ENCODE results near the gene LTBP2.

The LTBP2 gene

DNA sequence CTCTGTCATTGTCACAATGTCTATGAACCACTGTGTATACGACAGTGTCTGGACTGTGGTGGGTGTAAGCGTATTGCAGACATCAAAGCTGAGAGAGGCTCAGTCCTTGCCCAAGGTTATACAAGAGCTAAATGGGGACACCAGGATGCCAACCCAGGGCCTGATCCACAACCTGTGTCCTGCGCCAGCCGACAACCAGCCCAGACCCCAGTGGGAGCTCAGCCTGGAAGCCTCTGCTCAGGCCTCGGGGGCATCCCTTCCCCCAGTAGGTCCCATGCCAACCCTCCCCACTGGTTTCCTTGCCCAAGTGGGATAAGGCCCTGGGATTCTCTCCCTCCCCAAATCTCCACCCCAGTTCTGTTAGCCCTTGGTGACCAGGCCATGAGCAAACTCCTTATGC is 54.3 kb downstream of the LTBP2 start:
- Histone ChIP-seq H3K27me3 (ENCODE audit: control insufficient read depth, insufficient read depth, low read length) (no peaks in the 10 kb centered on the region), H3K4me1 (ENCODE audit: control insufficient read depth, insufficient read depth, low read length) (peaks cover under 1% of the 10 kb centered on the region), H3K9ac (ENCODE audit: low read length) (no peak overlapping the region), H3K36me3 (ENCODE audit: control insufficient read depth, insufficient read depth, low read length) (no peaks in the 10 kb centered on the region), H3K27ac (ENCODE audit: low read depth, low read length) (no peak overlapping the region), H3K4me3 (ENCODE audit: low read length) (no peak overlapping the region)

DNA sequence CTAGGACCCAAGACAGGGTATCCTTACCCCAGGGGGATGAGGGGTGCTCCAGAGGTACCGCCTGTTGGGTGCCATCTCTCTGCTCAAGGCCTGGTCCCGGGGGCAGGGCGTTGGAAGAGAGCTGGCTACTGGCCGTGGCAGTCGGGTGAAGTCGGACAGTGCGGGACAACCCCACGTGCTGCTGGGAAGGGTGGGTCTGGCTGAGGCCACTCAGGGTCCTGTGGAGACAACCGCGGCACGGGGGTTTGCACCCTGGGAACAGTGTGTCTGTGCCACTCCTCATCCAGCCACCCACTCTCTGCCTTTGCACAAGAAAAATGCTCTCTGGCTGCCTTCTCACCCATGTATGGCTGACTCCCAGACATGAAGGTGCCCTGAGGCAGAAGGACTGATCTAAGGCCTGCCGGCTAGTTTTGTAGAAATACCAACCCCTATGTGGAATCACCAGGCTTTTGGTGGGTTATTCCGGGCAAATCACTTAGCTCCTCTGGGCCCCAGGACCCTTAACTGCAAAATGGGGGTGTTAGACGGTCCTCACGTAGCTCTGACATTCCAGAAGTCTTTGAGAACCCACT is 56.5 kb downstream of the LTBP2 start:
- Histone ChIP-seq H3K27ac (ENCODE audit: low read depth, low read length) (no peak overlapping the region), H3K4me1 (ENCODE audit: control insufficient read depth, insufficient read depth, low read length) (no peaks in the 10 kb centered on the region), H3K27me3 (ENCODE audit: control insufficient read depth, insufficient read depth, low read length) (no peaks in the 10 kb centered on the region), H3K4me3 (ENCODE audit: low read length) (no peak overlapping the region), H3K36me3 (ENCODE audit: control insufficient read depth, insufficient read depth, low read length) (no peaks in the 10 kb centered on the region), H3K9ac (ENCODE audit: low read length) (no peak overlapping the region)

DNA sequence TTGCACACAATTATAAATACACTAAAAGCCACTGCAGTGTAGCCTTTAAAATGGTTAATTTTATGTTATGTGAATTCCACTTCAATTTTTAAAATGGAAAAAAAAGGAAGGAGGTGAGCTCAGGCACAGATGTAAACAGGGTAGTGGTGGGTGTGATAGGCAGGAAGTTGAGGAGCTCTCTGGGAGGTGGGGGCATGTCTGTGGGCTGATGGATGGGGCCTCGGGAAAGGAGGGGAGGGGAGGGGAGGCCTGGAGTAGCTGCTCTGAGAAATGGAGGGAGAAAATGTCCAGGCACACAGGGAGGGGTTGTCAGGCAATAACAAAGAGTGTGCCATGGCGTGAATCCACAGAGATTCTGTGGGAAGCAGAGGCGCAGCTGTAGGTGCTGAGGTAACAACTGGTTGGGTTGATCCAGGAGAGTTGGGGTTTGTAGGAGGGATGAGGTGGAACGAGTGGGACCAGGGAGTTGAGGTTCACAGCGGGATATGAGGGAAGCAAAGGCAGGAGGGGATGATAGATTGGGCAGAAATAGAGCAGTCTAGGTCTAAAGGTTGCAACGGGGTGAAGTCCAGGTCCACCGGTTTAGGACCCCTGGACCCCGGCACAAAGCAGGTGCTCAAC is 57.2 kb downstream of the LTBP2 start:
- no peaks in the 10 kb centered on the region for H3K4me1 ChIP-seq (ENCODE audit: control insufficient read depth, insufficient read depth, low read length)
- H3K27ac ChIP-seq (ENCODE audit: low read depth, low read length) = no peak overlapping the region
- no peaks in the 10 kb centered on the region for H3K27me3 ChIP-seq (ENCODE audit: control insufficient read depth, insufficient read depth, low read length)
- no peak overlapping the region for H3K4me3 ChIP-seq (ENCODE audit: low read length)
- H3K9ac ChIP-seq (ENCODE audit: low read length) = no peak overlapping the region
- H3K36me3 ChIP-seq (ENCODE audit: control insufficient read depth, insufficient read depth, low read length) = no peaks in the 10 kb centered on the region

DNA sequence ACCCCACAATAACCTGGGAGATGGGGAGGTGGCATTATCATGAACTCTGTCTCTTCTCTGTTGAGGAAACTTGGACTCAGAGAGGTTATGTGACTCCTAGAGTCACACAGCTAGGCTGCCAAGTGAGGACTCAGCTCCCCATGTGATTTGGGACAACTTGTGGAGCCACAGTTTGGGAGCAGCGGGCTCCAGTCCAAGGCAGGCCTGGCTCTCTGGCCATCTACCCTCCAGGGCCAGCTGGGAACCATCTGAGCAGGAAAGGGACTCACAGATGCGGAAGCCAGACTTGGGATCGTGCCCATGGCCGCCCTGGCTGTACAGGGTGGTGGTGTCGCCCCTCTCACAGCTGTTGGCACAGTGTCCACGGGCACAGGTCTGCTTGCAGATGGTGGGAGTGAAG is 59.4 kb downstream of the LTBP2 start:
- no peaks in the 10 kb centered on the region for H3K4me1 ChIP-seq (ENCODE audit: control insufficient read depth, insufficient read depth, low read length)
- H3K9ac ChIP-seq (ENCODE audit: low read length) = no peak overlapping the region

DNA sequence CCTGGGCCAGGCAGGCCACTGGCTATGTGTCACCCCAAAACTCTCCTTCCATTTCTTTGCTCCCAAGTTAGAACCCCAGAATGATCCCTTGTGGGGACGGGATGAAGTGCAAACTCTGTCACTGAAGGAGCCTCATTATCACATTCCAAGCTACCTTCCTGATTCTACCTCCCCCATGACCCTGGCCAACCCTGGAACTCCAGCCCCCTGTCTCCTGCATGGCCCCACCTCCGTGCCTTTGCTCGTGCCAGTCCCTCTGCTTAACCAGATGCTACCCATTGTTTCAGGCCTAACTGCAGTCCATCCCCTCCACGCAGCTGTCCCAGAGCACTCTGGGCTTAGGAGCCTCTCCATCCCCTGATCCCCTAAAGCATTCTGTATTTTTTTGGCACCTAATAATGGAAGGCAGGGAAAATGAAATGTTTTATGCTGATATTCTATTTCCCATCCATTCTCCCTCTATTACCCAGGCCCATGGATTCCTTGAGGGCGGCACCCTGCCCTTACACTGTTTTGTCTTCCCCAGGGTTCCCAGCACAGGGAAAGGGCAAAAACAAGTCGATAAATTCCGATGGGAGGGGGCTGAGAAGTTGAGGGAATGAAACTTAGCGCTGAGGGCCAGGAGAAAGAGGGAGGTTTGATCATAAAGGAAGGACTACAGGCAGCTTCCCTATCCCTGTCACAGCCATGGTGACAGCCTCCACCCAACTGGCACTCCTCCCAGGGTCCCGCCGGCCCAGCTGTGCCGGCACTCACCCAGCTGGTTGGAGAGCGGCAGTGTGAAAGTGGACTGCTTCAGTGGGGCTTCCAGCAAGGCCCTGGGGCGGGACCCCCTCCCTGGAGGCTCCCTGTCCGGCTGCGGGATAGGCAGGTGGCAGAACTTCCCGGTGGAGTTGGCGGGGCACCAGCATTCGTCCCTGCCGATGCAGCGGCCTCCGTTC is 60.3 kb downstream of the LTBP2 start:
- Histone ChIP-seq H3K27ac (ENCODE audit: low read depth, low read length) (no peak overlapping the region), H3K9ac (ENCODE audit: low read length) (no peak overlapping the region), H3K4me3 (ENCODE audit: low read length) (no peak overlapping the region), H3K36me3 (ENCODE audit: control insufficient read depth, insufficient read depth, low read length) (no peaks in the 10 kb centered on the region), H3K4me1 (ENCODE audit: control insufficient read depth, insufficient read depth, low read length) (no peaks in the 10 kb centered on the region), H3K27me3 (ENCODE audit: control insufficient read depth, insufficient read depth, low read length) (no peaks in the 10 kb centered on the region)

More for the DNA sequence above, 59.4 kb downstream of the LTBP2 start:
- no peaks in the 10 kb centered on the region for H3K27me3 ChIP-seq (ENCODE audit: control insufficient read depth, insufficient read depth, low read length)
- H3K4me3 ChIP-seq (ENCODE audit: low read length) = no peak overlapping the region
- H3K36me3 ChIP-seq (ENCODE audit: control insufficient read depth, insufficient read depth, low read length) = no peaks in the 10 kb centered on the region
- no peak overlapping the region for H3K27ac ChIP-seq (ENCODE audit: low read depth, low read length)

DNA sequence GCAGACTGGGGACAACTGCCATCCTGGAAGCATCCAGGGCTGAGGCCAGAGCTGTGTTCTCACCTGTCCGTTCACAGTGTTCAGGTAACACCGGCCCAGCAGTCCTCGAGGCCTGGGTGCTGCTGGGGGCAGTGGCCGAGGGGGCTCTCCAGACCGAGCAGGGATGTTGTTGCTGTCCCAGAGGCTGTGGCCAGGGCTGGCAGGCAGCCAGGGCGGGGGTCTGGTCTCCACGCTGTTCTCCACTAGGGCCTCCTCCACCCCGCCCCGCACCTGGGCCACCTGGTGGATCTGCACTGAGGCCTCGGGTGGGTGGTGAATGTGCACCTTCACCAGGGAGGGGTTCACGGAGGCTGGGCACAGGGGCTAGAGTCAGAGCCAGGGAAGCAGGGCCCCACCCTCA is 61.0 kb downstream of the LTBP2 start:
- H3K4me1 ChIP-seq (ENCODE audit: control insufficient read depth, insufficient read depth, low read length) = no peaks in the 10 kb centered on the region
- H3K36me3 ChIP-seq (ENCODE audit: control insufficient read depth, insufficient read depth, low read length) = no peaks in the 10 kb centered on the region
- H3K27me3 ChIP-seq (ENCODE audit: control insufficient read depth, insufficient read depth, low read length) = no peaks in the 10 kb centered on the region
- H3K4me3 ChIP-seq (ENCODE audit: low read length) = no peak overlapping the region
- no peak overlapping the region for H3K9ac ChIP-seq (ENCODE audit: low read length)
- H3K27ac ChIP-seq (ENCODE audit: low read depth, low read length) = no peak overlapping the region

DNA sequence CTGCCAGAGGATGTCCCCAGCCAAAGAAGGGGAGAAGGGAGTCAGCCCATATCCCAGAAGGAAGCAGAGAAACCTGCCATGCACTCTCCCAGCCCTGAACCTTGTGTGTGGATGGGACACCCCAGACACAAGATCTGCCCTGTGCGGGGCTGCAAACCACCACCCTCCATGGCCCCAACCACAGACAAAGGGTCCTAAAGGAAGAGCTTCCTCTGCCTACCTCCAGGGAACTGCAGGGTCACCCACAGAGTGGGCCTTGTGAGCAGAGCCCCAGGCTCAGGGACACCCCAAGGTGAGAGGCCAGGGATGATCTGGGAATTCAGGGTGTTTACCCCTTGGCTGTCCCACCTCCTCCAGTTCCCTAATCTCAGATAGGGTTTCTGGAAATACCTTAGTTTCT is 62.0 kb downstream of the LTBP2 start:
- Histone ChIP-seq H3K9ac (ENCODE audit: low read length) (no peak overlapping the region), H3K27me3 (ENCODE audit: control insufficient read depth, insufficient read depth, low read length) (no peaks in the 10 kb centered on the region), H3K36me3 (ENCODE audit: control insufficient read depth, insufficient read depth, low read length) (no peaks in the 10 kb centered on the region), H3K4me1 (ENCODE audit: control insufficient read depth, insufficient read depth, low read length) (no peaks in the 10 kb centered on the region), H3K4me3 (ENCODE audit: low read length) (no peak overlapping the region), H3K27ac (ENCODE audit: low read depth, low read length) (no peak overlapping the region)

DNA sequence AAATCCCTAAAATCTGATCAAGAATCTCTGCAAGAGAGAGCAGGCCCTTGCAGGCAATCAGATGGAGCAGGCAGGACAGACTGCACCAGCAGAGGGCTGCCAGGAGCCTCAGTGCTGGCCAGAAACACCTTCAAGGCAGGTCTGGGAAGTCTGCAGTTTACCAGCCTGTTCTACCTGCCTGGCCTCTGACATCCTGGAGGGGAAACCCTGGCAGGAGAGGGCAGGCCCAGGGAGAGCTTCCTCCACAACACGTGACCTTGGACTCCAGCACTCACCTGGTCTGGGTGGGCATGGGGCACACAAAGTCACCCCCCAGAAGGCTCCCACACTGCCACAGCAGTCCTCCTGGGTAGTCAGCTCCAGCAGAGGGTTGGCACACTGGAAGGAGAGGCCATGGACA is 62.4 kb downstream of the LTBP2 start:
- Histone ChIP-seq H3K4me1 (ENCODE audit: control insufficient read depth, insufficient read depth, low read length) (no peaks in the 10 kb centered on the region), H3K9ac (ENCODE audit: low read length) (no peak overlapping the region), H3K4me3 (ENCODE audit: low read length) (no peak overlapping the region), H3K27ac (ENCODE audit: low read depth, low read length) (no peak overlapping the region), H3K27me3 (ENCODE audit: control insufficient read depth, insufficient read depth, low read length) (no peaks in the 10 kb centered on the region), H3K36me3 (ENCODE audit: control insufficient read depth, insufficient read depth, low read length) (no peaks in the 10 kb centered on the region)

DNA sequence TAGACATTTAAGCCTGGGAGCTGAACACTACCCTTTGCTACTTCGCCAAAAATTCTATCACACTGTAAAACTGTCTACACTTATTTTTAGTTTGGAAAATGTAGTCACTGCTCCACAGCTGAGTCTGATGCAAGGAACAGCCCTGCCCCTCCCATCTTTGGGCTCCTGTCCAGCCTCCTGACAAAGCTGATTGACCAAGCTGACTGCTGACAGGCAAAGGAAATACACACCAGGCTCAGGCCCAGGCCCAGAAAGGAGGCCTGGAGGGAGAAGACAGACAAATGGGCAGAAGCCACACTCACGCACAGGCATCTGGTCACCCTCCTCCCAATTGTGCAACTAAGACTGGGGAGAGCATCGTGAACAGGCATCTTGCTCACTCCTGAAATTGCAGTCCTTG is 63.2 kb downstream of the LTBP2 start:
- Histone ChIP-seq H3K9ac (ENCODE audit: low read length) (no peak overlapping the region), H3K4me1 (ENCODE audit: control insufficient read depth, insufficient read depth, low read length) (no peaks in the 10 kb centered on the region), H3K4me3 (ENCODE audit: low read length) (no peak overlapping the region), H3K27ac (ENCODE audit: low read depth, low read length) (no peak overlapping the region), H3K36me3 (ENCODE audit: control insufficient read depth, insufficient read depth, low read length) (no peaks in the 10 kb centered on the region), H3K27me3 (ENCODE audit: control insufficient read depth, insufficient read depth, low read length) (no peaks in the 10 kb centered on the region)

DNA sequence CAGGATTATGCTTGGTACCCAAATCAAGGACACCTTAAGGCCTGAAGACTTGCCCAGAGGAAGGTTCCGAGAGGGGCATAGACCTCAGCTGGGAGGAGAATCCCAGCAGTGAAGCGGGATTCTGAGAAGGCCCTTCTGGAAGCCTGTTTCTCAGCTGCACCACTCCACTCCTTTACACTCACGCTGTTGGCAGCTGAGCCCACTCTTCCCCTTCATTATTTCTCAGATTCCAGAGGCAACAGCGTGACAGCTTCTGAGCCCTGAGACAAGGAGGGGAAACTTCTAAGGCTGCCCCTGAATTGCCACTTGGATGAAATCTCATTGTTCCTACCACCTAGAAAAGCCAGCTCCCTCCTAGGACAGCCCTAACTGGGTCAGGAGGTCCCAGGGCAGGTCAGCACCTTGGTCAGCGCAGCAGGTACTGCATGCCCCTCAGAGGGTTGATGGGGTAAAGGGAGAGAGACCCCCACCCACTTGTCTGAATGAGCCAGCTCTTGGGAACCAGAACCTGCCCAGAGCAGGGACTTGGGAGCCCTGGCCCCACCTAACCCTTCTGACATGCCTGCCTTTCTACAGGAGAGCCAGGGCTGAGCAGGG is 64.6 kb downstream of the LTBP2 start:
- Histone ChIP-seq H3K9ac (ENCODE audit: low read length) (no peak overlapping the region), H3K36me3 (ENCODE audit: control insufficient read depth, insufficient read depth, low read length) (no peaks in the 10 kb centered on the region), H3K4me3 (ENCODE audit: low read length) (no peak overlapping the region), H3K4me1 (ENCODE audit: control insufficient read depth, insufficient read depth, low read length) (no peaks in the 10 kb centered on the region), H3K27ac (ENCODE audit: low read depth, low read length) (no peak overlapping the region), H3K27me3 (ENCODE audit: control insufficient read depth, insufficient read depth, low read length) (no peaks in the 10 kb centered on the region)

DNA sequence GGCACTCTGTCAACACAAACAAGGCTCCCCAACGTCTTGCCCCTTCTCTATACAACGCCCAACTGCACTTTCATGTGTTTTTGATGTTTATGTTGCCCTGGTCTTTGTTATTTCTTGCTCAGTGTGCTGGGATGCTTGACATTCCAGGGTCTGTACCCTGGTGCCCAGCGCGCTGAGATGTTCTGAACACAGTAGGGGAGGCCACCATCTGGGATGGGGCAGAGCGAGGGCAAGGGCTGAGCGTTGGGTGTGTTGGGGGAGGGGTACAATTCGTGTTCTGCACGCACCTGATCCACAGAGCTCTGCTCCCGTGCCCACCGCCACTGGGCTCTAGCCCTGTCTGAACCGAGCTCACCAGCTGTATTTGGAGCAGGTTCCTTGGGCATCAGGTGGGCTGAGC is 65.6 kb downstream of the LTBP2 start:
- no peaks in the 10 kb centered on the region for H3K27me3 ChIP-seq (ENCODE audit: control insufficient read depth, insufficient read depth, low read length)
- no peaks in the 10 kb centered on the region for H3K4me1 ChIP-seq (ENCODE audit: control insufficient read depth, insufficient read depth, low read length)
- H3K36me3 ChIP-seq (ENCODE audit: control insufficient read depth, insufficient read depth, low read length) = no peaks in the 10 kb centered on the region
- H3K4me3 ChIP-seq (ENCODE audit: low read length) = no peak overlapping the region
- no peak overlapping the region for H3K27ac ChIP-seq (ENCODE audit: low read depth, low read length)
- no peak overlapping the region for H3K9ac ChIP-seq (ENCODE audit: low read length)

DNA sequence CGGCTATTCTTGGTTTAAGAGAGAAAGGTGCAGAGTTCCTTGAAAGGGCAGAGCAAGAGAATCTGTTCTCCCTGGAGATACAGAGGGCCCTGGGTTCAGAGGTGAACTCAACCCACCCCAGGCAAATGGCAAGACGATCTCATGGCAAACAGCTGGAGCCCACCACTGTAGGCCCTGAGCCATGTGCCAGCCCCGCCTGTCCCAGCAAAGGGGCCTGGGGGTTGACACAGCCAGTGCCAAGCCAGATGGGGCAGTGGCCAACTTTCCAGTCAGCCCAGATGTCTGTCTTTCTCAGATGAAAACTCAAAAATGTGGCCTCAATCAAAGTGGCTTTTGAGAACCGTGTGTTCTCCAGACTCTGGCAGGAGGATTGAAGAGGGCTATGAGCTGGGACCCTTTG is 66.7 kb downstream of the LTBP2 start:
- Histone ChIP-seq H3K36me3 (ENCODE audit: control insufficient read depth, insufficient read depth, low read length) (no peaks in the 10 kb centered on the region), H3K27ac (ENCODE audit: low read depth, low read length) (no peak overlapping the region)

More for the DNA sequence above, 66.7 kb downstream of the LTBP2 start:
- no peak overlapping the region for H3K4me3 ChIP-seq (ENCODE audit: low read length)
- no peaks in the 10 kb centered on the region for H3K4me1 ChIP-seq (ENCODE audit: control insufficient read depth, insufficient read depth, low read length)
- H3K9ac ChIP-seq (ENCODE audit: low read length) = no peak overlapping the region
- H3K27me3 ChIP-seq (ENCODE audit: control insufficient read depth, insufficient read depth, low read length) = no peaks in the 10 kb centered on the region

Data from rectal smooth muscle tissue (tissue), 1 donor.